AG08395 (cell line): ENCODE data around the gene ARRDC5.
"Not testable (repeated sequence)": the region's sequence is repeated elsewhere in the genome, so short reads cannot be mapped to it uniquely, and the experiment has no call there.

ENCODE experiments used
- DNase-seq: peaks from one replicate; pipeline ENCODE4 v3.0.0; 2012; ENCODE audit warnings: mixed read lengths, low spot score

Gene ARRDC5

GRCh38 chr19:4868286-4868834 is 34.3 kb downstream of the ARRDC5 start:
- no peak for DNase-seq

- peak; percentile 100 for DNase-seq
Measured at GRCh38 chr19:4867534-4868285, 35.0 kb downstream of the ARRDC5 start, which contains the start of gene PLIN3. Gene PLIN3, minus strand, starts transcription at chr19:4867667. Its CDS starts 6,273 bp downstream, at chr19:4861394.

GRCh38 chr19:4866595-4867424 is 35.9 kb downstream of the ARRDC5 start:
- DNase-seq: peak; percentile 52

GRCh38 chr19:4861147-4861546 is 41.5 kb downstream of the ARRDC5 start:
- no peak for DNase-seq

GRCh38 chr19:4859697-4860096 is 43.0 kb downstream of the ARRDC5 start:
- no peak for DNase-seq

GRCh38 chr19:4856468-4856867 is 46.2 kb downstream of the ARRDC5 start:
- not testable (repeated sequence) for DNase-seq

- DNase-seq: not testable (repeated sequence)
Measured at GRCh38 chr19:4853506-4853905, 49.2 kb downstream of the ARRDC5 start.

- DNase-seq: no peak
Measured at GRCh38 chr19:4852484-4852883, 50.2 kb downstream of the ARRDC5 start.

GRCh38 chr19:4851551-4852290 is 51.0 kb downstream of the ARRDC5 start:
- DNase-seq: peak; percentile 66

GRCh38 chr19:4849019-4849418 is 53.7 kb downstream of the ARRDC5 start:
- DNase-seq: no peak

GRCh38 chr19:4847190-4847973 is 55.3 kb downstream of the ARRDC5 start:
- no peak for DNase-seq

GRCh38 chr19:4845975-4846374 is 56.7 kb downstream of the ARRDC5 start:
- not testable (repeated sequence) for DNase-seq

- peak; percentile 55 for DNase-seq
Measured at GRCh38 chr19:4844348-4845179, 58.1 kb downstream of the ARRDC5 start.

- no peak for DNase-seq
Measured at GRCh38 chr19:4843647-4843965, 59.1 kb downstream of the ARRDC5 start.
